ENCODE data around the gene NKX2-8.

The NKX2-8 gene

DNA sequence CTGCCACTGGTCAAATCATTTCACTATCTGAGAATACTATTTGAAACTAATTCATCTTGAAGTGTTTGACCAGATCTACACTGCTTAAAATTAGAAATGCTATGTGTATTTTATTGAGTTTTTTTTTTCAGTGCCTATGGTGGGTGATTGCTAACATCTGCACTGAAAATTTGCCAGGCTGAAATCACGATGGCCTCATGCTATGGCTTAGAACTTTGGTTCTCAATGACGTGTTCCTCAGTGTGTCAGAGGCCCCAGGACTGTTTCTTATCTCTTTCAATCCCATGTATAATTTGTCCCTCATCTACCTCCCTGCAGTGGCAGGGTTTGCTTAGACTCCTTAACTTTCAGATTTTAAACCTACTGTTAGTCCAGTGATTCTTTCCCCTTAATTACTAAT, 36.2 kb upstream of the NKX2-8 start:
- no peak for TF ChIP-seq CEBPB (IDR thresholded peaks at IDR 0.05)
- TF ChIP-seq NFIC (IDR thresholded peaks at IDR 0.05) = no peak
- TF ChIP-seq YY1 (IDR thresholded peaks at IDR 0.05; ENCODE audit: low read depth) = no peak
- no peak for TF ChIP-seq TEAD4 (IDR thresholded peaks at IDR 0.05)
- TF ChIP-seq, protein P1, sequence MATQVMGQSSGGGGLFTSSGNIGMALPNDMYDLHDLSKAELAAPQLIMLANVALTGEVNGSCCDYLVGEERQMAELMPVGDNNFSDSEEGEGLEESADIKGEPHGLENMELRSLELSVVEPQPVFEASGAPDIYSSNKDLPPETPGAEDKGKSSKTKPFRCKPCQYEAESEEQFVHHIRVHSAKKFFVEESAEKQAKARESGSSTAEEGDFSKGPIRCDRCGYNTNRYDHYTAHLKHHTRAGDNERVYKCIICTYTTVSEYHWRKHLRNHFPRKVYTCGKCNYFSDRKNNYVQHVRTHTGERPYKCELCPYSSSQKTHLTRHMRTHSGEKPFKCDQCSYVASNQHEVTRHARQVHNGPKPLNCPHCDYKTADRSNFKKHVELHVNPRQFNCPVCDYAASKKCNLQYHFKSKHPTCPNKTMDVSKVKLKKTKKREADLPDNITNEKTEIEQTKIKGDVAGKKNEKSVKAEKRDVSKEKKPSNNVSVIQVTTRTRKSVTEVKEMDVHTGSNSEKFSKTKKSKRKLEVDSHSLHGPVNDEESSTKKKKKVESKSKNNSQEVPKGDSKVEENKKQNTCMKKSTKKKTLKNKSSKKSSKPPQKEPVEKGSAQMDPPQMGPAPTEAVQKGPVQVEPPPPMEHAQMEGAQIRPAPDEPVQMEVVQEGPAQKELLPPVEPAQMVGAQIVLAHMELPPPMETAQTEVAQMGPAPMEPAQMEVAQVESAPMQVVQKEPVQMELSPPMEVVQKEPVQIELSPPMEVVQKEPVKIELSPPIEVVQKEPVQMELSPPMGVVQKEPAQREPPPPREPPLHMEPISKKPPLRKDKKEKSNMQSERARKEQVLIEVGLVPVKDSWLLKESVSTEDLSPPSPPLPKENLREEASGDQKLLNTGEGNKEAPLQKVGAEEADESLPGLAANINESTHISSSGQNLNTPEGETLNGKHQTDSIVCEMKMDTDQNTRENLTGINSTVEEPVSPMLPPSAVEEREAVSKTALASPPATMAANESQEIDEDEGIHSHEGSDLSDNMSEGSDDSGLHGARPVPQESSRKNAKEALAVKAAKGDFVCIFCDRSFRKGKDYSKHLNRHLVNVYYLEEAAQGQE (IDR thresholded peaks at IDR 0.05; ENCODE audit: low read depth) = no peak
- no peak for TF ChIP-seq EGR1 (IDR thresholded peaks at IDR 0.05)
- TF ChIP-seq TCF12 (IDR thresholded peaks at IDR 0.05; ENCODE audit: low read depth) = no peak
- TF ChIP-seq, protein P2, sequence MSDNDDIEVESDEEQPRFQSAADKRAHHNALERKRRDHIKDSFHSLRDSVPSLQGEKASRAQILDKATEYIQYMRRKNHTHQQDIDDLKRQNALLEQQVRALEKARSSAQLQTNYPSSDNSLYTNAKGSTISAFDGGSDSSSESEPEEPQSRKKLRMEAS (IDR thresholded peaks at IDR 0.05) = no peak
- TF ChIP-seq TAF1 (IDR thresholded peaks at IDR 0.05; ENCODE audit: low read depth) = no peak
- TF ChIP-seq, protein P3, sequence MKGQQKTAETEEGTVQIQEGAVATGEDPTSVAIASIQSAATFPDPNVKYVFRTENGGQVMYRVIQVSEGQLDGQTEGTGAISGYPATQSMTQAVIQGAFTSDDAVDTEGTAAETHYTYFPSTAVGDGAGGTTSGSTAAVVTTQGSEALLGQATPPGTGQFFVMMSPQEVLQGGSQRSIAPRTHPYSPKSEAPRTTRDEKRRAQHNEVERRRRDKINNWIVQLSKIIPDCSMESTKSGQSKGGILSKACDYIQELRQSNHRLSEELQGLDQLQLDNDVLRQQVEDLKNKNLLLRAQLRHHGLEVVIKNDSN (IDR thresholded peaks at IDR 0.05) = no peak
- no peak for TF ChIP-seq ZBTB7A (IDR thresholded peaks at IDR 0.05; ENCODE audit: low read depth)
- TF ChIP-seq FOXM1 (IDR thresholded peaks at IDR 0.05; ENCODE audit: borderline replicate concordance, low read depth) = no peak
- no peak for TF ChIP-seq RAD21 (IDR thresholded peaks at IDR 0.05; ENCODE audit: low read depth)
- TF ChIP-seq EP300 (IDR thresholded peaks at IDR 0.05; ENCODE audit: borderline replicate concordance) = no peak

DNA sequence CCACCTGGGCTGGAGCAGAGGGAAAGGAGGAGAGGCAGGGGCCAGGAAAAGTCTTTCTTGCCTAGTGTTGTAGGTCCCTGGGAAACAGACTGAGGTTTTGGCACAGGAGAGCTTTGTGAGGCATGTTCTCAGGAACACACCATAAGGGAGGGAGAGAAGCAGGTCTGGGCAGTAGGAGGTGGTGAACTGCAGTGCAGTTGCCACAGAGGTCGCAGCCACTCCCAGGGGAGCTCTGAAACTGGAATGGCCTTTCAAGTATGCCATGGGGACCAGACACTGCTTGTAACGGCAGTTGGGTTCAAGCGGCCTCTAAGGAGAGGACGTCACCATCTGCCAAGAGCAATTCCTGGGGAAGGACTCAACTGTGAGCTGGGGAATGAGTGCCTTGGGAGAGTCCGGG, 35.4 kb upstream of the NKX2-8 start:
- TF ChIP-seq TAF1 (IDR thresholded peaks at IDR 0.05; ENCODE audit: low read depth) = no peak
- no peak for TF ChIP-seq ZBTB7A (IDR thresholded peaks at IDR 0.05; ENCODE audit: low read depth)
- TF ChIP-seq CREB1 (IDR thresholded peaks at IDR 0.05; ENCODE audit: low read depth) = no peak
- no peak for TF ChIP-seq FOXM1 (IDR thresholded peaks at IDR 0.05; ENCODE audit: borderline replicate concordance, low read depth)
- no peak for TF ChIP-seq EP300 (IDR thresholded peaks at IDR 0.05; ENCODE audit: borderline replicate concordance)
- TF ChIP-seq TEAD4 (IDR thresholded peaks at IDR 0.05) = no peak
- TF ChIP-seq RAD21 (IDR thresholded peaks at IDR 0.05; ENCODE audit: low read depth) = no peak
- TF ChIP-seq CEBPB (IDR thresholded peaks at IDR 0.05) = no peak
- TF ChIP-seq, protein P1 (IDR thresholded peaks at IDR 0.05; ENCODE audit: low read depth) = no peak
- no peak for TF ChIP-seq YY1 (IDR thresholded peaks at IDR 0.05; ENCODE audit: low read depth)
- no peak for TF ChIP-seq TCF12 (IDR thresholded peaks at IDR 0.05; ENCODE audit: low read depth)
- TF ChIP-seq, protein P2 (IDR thresholded peaks at IDR 0.05) = no peak

DNA sequence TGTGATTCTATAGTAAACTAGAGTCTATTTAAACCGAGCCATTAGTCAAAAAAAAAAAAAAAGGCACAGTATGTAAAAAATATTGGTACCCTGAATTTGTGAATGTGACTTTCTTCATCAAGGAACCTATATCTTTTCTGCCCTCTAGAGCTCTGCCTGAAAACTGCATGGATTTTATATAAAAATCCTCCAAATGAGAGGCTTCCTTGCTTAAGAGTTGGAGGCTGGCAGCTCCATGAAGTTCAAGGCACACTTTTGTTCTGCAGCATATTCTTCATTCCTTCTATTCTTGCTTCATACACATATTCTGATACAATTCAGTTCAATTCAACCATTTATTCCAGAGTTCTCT, 23.1 kb upstream of the NKX2-8 start:
- 0 out of 2 replicates have a peak, but pooled peaks have one; percentile 12 for TF ChIP-seq RAD21 (IDR thresholded peaks at IDR 0.05; ENCODE audit: low read depth)
- TF ChIP-seq, protein P2 (IDR thresholded peaks at IDR 0.05) = no peak
- TF ChIP-seq, protein P1 (IDR thresholded peaks at IDR 0.05; ENCODE audit: low read depth) = no peak
- no peak for TF ChIP-seq CREB1 (IDR thresholded peaks at IDR 0.05; ENCODE audit: low read depth)
- TF ChIP-seq TEAD4 (IDR thresholded peaks at IDR 0.05) = no peak
- no peak for TF ChIP-seq CEBPB (IDR thresholded peaks at IDR 0.05)
- no peak for TF ChIP-seq ZBTB7A (IDR thresholded peaks at IDR 0.05; ENCODE audit: low read depth)

DNA sequence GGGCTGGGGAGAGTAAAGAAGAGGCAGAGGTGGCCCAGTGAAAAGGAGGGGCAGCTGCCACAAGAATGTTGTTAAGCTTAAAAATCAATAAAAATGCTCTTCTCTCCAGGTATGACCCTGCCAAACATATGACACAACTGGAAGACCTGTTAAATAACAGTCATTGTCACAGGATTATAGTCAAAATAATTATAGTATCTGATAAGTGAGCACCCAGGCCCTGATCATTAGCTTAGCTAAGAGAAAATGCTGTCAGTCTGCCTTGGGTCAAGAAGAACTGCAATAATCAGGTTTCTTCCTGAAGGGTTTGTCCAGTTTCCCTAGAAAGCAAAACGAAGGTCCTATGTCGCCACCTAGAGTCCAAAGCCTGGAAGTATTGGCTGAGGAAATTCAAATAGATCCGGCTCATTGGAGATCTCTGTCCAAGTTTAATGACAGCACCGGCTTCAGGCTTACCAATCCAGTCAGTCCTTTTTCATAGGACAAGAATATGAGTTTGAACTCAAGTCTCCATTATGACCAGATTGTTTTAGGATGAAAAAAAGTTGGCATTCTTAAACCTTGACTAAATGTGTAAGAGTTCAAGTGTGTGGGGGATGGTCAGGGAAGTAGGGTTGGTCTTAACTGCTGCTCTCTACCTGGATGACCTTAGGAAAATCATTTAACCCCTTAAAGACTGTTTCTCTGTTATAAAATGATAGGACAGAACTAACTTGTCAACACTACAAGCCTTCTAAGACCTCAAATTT, 22.5 kb upstream of the NKX2-8 start:
- peak; percentile 90 for TF ChIP-seq RAD21 (IDR thresholded peaks at IDR 0.05; ENCODE audit: low read depth)
- TF ChIP-seq FOXM1 (IDR thresholded peaks at IDR 0.05; ENCODE audit: borderline replicate concordance, low read depth) = no peak

DNA sequence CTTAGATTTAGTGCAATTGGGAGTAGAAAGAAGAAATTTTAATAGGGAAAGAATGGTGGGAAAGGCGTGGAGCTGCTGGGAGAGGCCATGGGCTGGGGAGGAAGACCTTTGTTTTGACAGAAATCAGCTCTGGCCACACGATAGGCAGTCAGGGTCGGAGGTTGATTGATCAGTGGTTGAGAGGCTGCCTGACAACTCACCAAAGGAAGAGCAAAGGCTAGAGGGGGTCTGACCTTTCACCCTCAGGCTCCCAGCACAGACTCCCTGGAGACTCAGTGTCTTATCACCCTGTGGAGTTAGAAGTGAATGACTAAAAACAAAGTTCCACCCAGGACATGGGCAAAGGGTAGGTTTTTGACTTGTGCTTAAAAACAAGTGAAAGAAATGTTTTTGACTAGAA, 18.0 kb upstream of the NKX2-8 start:
- no peak for TF ChIP-seq NFIC (IDR thresholded peaks at IDR 0.05)
- TF ChIP-seq, protein P3 (IDR thresholded peaks at IDR 0.05) = no peak
- TF ChIP-seq CEBPB (IDR thresholded peaks at IDR 0.05) = no peak
- TF ChIP-seq YY1 (IDR thresholded peaks at IDR 0.05; ENCODE audit: low read depth) = no peak
- TF ChIP-seq FOXM1 (IDR thresholded peaks at IDR 0.05; ENCODE audit: borderline replicate concordance, low read depth) = no peak

Measured in Ishikawa (cell line).